ENCODE measurements around the gene VPS41.

DNA sequence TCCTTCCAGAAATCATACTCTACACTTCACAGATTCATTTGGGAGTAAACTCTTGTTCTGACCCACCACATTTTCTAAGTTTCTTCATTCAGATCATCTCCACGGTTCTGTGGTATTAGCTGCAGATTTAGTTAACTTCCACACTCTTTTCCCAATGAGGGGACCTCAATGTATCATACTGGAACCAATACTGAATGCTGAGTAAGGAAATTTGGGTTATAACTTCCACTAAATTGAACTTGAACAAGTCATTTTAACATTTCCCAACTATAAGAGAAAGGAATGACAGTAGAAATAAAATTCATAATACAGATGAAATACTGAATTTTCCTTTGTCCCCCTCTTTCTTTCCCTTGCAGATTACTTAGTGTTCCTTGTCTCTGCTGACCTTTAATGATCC lies 131.4 kb downstream of the VPS41 start:
- TF ChIP-seq TAF1 (IDR thresholded peaks at IDR 0.05; ENCODE audit: low read depth, low read length) (no peak), POLR2A (IDR thresholded peaks at IDR 0.05; ENCODE audit: low read depth, low read length) (no peak), SPI1 (IDR thresholded peaks at IDR 0.05; ENCODE audit: low read depth, low read length) (no peak), POLR2AphosphoS5 (IDR thresholded peaks at IDR 0.05; ENCODE audit: low read depth, low read length) (no peak), PAX5 (IDR thresholded peaks at IDR 0.05; ENCODE audit: insufficient read depth, low read length, severe bottlenecking) (no peak)

Measured in GM12891 (cell line).